Measurements from ENCODE around the gene DLK1. TPM values are rescaled to one million over a fixed set of nuclear protein-coding genes. Genes with fewer than 3 reads are reported as not detected.

DLK1 gene
- polyA plus RNA-seq, 1 experiment = 0.12 TPM

- DNase-seq (ENCODE audit: low read depth, low spot score) = no peak
- peaks cover 40% of the 10 kb centered on the region for H3K27me3 ChIP-seq (ENCODE audit: control insufficient read depth, insufficient read depth, low read length)
- POLR2A ChIA-PET = no interaction called here
- no peak overlapping the region for H3K4me3 ChIP-seq (ENCODE audit: low read depth, low read length)
- TF ChIP-seq, protein P1, sequence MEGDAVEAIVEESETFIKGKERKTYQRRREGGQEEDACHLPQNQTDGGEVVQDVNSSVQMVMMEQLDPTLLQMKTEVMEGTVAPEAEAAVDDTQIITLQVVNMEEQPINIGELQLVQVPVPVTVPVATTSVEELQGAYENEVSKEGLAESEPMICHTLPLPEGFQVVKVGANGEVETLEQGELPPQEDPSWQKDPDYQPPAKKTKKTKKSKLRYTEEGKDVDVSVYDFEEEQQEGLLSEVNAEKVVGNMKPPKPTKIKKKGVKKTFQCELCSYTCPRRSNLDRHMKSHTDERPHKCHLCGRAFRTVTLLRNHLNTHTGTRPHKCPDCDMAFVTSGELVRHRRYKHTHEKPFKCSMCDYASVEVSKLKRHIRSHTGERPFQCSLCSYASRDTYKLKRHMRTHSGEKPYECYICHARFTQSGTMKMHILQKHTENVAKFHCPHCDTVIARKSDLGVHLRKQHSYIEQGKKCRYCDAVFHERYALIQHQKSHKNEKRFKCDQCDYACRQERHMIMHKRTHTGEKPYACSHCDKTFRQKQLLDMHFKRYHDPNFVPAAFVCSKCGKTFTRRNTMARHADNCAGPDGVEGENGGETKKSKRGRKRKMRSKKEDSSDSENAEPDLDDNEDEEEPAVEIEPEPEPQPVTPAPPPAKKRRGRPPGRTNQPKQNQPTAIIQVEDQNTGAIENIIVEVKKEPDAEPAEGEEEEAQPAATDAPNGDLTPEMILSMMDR (IDR thresholded peaks at IDR 0.05; ENCODE audit: low read depth, low read length) = no peak
- H3K9me3 ChIP-seq (ENCODE audit: control insufficient read depth, insufficient read depth, low read length) = peaks cover 8% of the 10 kb centered on the region; the same call in 1 of the 2 replicates
- H3K27ac ChIP-seq (ENCODE audit: low read depth, low read length) = no peak overlapping the region
- CTCF ChIA-PET = no interaction called here
These were observed 46.0 kb downstream of the DLK1 start for GRCh38 chr14:100772607-100773165.

DNA sequence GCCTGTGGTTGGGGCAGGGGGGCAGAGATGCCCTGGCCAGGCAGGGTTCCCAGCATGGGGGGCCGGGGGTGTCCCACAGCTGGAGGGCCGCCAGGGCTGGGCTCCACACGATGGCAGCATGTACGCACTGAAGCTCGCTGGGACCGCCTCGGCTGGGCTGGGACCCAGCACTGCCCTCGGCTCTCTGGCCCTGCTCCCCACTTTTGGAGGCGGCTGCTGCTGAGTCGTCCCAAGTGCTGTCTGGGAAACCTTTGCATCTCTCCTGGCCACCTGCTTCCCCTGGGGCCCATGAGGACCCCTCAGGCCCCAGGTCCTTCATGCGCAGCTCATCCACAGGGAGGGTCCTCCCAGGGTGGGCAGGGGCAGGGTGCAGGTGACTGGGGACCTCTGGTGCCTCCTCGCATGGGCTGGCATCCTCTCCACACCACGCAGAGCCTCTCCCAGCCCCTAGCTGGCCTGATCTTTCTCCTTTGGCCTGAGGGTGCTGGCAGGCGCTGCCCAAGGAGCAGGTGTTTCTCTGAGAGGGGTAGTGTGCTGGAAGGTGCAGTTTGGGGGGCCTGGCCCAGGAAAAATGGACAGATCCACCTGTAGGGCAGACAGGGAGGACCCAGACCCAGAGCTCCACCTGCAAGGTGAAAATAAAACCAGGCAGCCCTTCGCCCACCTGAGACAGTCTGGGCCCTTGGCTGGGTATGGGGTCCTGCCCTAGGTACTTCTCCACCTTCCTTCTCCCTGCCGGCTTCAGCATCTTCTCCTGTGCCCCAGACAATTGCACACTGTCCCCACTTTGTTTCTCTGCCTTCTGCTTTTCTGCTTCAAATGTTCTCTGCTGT, 46.9 kb downstream of the DLK1 start:
- ChIA-PET POLR2A (interaction anchor here (0.6 kb wide), 1 partner anchor 42 kb away, joined by 3 read pairs; no protein-coding TSS in a partner anchor), CTCF (no interaction called here)
- no peak for DNase-seq (ENCODE audit: low read depth, low spot score)
- Histone ChIP-seq H3K27ac (ENCODE audit: low read depth, low read length) (no peak overlapping the region), H3K27me3 (ENCODE audit: control insufficient read depth, insufficient read depth, low read length) (peaks cover 36% of the 10 kb centered on the region), H3K4me3 (ENCODE audit: low read depth, low read length) (no peak overlapping the region), H3K9me3 (ENCODE audit: control insufficient read depth, insufficient read depth, low read length) (peaks cover 8% of the 10 kb centered on the region; the same call in 1 of the 2 replicates)
- TF ChIP-seq, protein P1 (IDR thresholded peaks at IDR 0.05; ENCODE audit: low read depth, low read length) = no peak

- Histone ChIP-seq H3K27me3 (ENCODE audit: control insufficient read depth, insufficient read depth, low read length) (peaks cover 36% of the 10 kb centered on the region), H3K4me3 (ENCODE audit: low read depth, low read length) (no peak overlapping the region), H3K9me3 (ENCODE audit: control insufficient read depth, insufficient read depth, low read length) (peaks cover 8% of the 10 kb centered on the region; the same call in 1 of the 2 replicates), H3K27ac (ENCODE audit: low read depth, low read length) (no peak overlapping the region)
- ChIA-PET CTCF (no interaction called here), POLR2A (no interaction called here)
- no peak for DNase-seq (ENCODE audit: low read depth, low spot score)
- TF ChIP-seq, protein P1 (IDR thresholded peaks at IDR 0.05; ENCODE audit: low read depth, low read length) = no peak
These were observed 47.5 kb downstream of the DLK1 start for GRCh38 chr14:100774164-100774537.

GRCh38 chr14:100775351-100775830, 48.7 kb downstream of the DLK1 start:
- Histone ChIP-seq H3K4me3 (ENCODE audit: low read depth, low read length) (no peak overlapping the region), H3K9me3 (ENCODE audit: control insufficient read depth, insufficient read depth, low read length) (peaks cover 8% of the 10 kb centered on the region; the same call in 1 of the 2 replicates), H3K27me3 (ENCODE audit: control insufficient read depth, insufficient read depth, low read length) (peaks cover 30% of the 10 kb centered on the region), H3K27ac (ENCODE audit: low read depth, low read length) (no peak overlapping the region)
- no peak for DNase-seq (ENCODE audit: low read depth, low spot score)
- TF ChIP-seq, protein P1 (IDR thresholded peaks at IDR 0.05; ENCODE audit: low read depth, low read length) = no peak
- ChIA-PET CTCF (no interaction called here), POLR2A (no interaction called here)
